GM11168 (cell line): ENCODE data around the gene LRRC49.
"Not testable (repeated sequence)": the region's sequence is repeated elsewhere in the genome, so short reads cannot be mapped to it uniquely, and the experiment has no call there.

Source experiments
- in situ Hi-C: fragments of 300-500 bp; cut with MboI; formaldehyde crosslinking; loops from one replicate; pipeline ENCODE4 v1.12.0; 2022; ENCODE audit warnings: low sequenced_read_pairs; ENCODE audit not compliant: unreplicated experiment

The LRRC49 gene

GRCh38 chr15:70920981-70921696 lies 28.5 kb downstream of the LRRC49 start:
- in situ Hi-C loops: no loop called here

- in situ Hi-C loops: no loop called here
These were observed 29.5 kb downstream of the LRRC49 start for GRCh38 chr15:70922119-70922518.

- in situ Hi-C loops: no loop called here
These were observed 30.9 kb downstream of the LRRC49 start for GRCh38 chr15:70923311-70924080.

DNA sequence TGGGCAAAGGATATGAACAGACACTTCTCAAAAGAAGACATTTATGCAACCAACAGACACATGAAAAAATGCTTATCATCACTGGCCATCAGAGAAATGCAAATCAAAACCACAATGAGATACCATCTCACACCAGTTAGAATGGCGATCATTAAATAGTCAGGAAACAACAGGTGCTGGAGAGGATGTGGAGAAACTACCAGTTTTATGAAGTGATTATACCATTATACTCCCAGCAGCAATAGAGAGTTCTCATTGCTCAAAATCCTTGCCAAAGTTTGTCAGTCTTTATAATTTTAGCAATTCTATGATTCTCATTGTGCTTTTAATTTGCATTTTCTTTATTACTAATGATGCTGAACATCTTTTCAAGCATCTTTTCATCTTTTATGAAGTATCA lies 34.3 kb downstream of the LRRC49 start:
- in situ Hi-C loops: not testable (repeated sequence)

GRCh38 chr15:70931821-70932220 lies 39.2 kb downstream of the LRRC49 start:
- in situ Hi-C loops: no loop called here

GRCh38 chr15:70932397-70932796 lies 39.8 kb downstream of the LRRC49 start:
- in situ Hi-C loops: no loop called here

DNA sequence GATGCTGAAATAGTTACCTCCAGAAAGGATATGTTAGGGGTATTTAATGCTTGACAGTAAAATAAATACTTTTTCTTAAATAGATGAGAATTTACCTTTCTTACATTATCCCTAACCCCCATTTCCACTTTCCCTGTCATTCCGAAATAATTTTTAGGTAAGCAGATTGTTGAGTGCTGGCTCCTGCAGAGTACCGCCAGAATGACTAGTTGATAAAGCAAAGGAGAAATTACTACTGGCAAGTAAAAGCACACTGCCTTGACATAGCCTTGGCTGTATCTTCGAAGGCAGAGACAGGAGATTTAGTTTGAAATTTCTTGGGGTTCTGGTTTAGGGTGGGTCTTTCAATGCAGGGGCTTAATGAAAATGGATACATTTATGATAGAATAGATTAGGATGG lies 40.8 kb downstream of the LRRC49 start:
- in situ Hi-C loops: no loop called here

DNA sequence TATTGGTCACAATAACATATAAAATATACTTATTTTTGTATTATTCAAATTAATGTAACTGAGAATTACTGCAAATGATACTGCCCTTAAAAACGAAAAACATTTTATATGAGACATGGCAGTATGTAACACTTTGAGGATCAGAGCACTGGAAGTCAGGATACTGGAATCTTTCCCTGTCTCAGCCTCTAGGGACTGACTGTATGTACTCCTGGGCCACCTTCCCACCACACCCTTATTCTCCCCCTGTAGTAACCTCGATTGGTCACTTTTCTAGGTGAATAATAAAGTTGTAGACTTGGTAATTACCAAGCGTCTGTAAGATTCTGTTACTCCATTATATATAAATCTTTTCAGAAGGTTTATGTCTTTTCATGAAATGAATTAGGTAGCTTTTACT lies 43.0 kb downstream of the LRRC49 start:
- in situ Hi-C loops: no loop called here

- in situ Hi-C loops: no loop called here
These were observed 43.7 kb downstream of the LRRC49 start for GRCh38 chr15:70936326-70936725.

- in situ Hi-C loops: not testable (repeated sequence)
These were observed 50.7 kb downstream of the LRRC49 start for GRCh38 chr15:70943285-70943684.

GRCh38 chr15:70947351-70948335 lies 55.0 kb downstream of the LRRC49 start:
- in situ Hi-C loops: no loop called here

GRCh38 chr15:70950953-70951352 lies 58.3 kb downstream of the LRRC49 start:
- in situ Hi-C loops: no loop called here

DNA sequence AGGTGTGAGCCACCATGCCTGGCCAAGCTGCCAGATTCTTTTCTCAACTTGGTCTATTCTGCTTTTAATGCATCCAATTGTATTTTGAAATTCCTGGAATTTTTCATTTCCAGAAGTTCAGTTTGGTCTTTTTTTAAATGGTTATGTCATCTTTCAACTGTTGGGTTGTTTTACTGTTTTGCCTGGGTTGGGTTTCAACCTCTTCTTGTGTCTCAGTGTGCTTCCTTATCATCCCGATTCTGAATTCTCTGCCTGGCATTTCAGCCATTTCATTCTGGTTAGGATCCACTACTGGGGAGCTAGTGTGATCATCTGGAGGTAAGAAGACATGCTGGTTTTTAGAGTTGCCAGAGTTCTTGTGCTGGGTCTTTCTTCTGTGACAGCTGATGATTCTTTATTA lies 61.5 kb downstream of the LRRC49 start:
- in situ Hi-C loops: no loop called here

DNA sequence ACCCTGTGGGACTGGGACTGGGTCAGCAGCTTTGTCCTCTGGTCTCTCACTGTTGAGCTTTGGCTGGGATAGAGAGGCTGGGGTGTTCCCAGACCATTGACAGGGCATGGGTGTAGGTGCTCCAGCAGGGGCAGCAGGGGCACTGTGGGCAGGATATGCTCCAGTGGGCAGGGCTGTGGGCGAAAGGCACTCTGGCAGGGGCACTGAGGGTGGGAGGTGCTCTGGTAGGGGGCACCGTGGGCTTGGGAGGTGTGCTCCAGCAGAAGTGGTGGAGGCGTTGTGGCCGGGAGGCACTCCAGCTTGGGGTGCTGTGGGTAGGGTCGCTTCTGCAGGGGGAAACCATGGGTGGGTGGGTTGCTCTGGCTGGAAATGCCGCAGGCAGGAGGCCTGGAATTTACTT lies 62.1 kb downstream of the LRRC49 start:
- in situ Hi-C loops: no loop called here

- in situ Hi-C loops: no loop called here
These were observed 62.5 kb downstream of the LRRC49 start for GRCh38 chr15:70955151-70955550.

DNA sequence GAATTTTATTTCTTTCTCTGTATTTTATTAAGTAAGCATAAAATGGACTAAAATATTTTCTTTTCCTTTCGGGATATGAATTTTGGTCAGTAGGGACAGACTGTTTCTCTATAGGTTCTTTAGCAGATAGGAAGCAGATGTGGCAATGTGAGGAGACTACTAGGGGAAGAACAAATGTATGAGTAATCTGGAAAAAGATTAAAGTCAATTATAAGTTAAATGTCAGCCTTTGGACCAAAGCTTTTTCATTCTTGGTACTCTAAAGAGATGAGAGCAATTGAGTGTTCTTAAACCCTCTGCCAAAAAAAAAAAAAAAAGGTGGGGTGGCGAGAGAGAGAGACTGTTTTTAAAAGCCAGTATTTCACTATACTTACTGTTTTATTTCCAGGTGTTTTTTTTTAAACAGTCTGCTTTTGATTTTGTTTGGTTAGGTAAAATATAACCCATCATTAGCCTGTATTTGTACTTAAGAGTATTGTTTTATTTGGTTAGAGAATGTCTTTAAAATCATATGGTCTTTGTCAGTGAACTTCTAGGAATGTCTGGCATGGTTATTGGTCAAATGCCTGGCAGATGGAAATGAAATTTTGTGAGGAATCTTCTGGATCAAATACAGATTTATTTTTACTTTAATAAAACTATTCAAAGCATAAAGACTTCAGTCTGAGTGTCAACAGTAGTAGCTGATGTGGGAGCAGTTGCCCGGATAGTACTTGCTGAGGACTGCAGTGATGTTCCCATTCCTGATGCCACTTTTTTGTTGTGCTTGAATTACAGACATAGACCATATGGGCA lies 63.8 kb downstream of the LRRC49 start:
- in situ Hi-C loops: no loop called here

- in situ Hi-C loops: no loop called here
These were observed 69.5 kb downstream of the LRRC49 start for GRCh38 chr15:70962084-70962483.

GRCh38 chr15:70963199-70963598 lies 70.6 kb downstream of the LRRC49 start:
- in situ Hi-C loops: no loop called here

- in situ Hi-C loops: no loop called here
These were observed 71.4 kb downstream of the LRRC49 start for GRCh38 chr15:70964058-70964457.

DNA sequence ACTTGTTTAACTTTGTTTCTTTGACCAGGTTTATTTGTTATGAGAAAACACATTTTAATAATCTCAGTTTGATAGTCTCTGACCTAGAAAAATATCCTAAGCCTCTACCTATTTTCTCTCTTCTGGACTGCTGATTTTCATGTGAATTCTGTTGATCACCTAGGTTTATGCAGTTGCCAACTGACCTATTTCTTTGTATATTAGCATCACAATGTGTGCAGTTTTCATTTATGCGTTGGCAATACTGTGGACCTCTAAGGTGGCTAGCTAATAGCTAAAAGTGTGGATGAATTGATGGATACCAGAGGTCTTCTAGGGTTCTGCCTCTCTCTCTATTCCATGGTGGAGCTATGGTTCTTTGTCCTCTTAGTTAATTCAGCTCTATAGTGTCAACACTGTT lies 72.1 kb downstream of the LRRC49 start:
- in situ Hi-C loops: no loop called here
